ENCODE results near the gene CIDEB. TPM values are rescaled to one million over a fixed set of nuclear protein-coding genes. Genes with fewer than 3 reads are reported as not detected.

Gene CIDEB
- polyA plus RNA-seq, 3 donors, result 36.4 to 126 (median 63.8) TPM

DNA sequence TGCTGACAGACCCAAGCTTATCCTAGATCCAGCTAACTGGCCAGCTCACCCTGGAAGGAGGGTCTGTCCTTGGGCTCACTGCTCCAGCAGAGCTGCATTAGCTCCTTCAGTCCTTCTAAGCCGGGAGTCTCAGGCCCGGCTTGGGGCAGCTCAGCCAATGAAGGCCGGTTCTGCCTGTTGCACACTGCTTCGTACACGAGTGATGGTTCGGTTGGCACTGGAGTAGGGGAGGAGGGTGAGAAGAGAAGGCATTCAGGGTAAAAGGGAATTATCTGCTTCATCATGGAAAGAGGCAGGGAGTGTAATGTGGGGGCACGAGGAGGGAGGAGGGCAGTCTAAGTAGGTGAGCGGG, 30.0 kb upstream of the CIDEB start:
- Mint-ChIP-seq H3K27ac (no peak overlapping the region), H3K9me3 (peaks cover 0 to 6% (median 5%) of the 10 kb centered on the region in 7 donors), H3K36me3 (peaks cover 36 to 39% of the 10 kb centered on the region in 2 donors), H3K27me3 (ENCODE audit: low read depth in 3 of 3) (peaks cover 21 to 35% (median 28%) of the 10 kb centered on the region in 3 donors), H3K4me1 (peaks cover 82% of the 10 kb centered on the region), H3K4me3 (no peak overlapping the region)
- Histone ChIP-seq H3K9me3 (replicated peaks in 1 of 2; ENCODE audit: control insufficient read depth in 1 of 2, insufficient read depth in 1 of 2, low read length in 2 of 2) (peaks cover 0 to 2% of the 10 kb centered on the region in 2 donors), H3K36me3 (replicated peaks in 1 of 2; ENCODE audit: control insufficient read depth in 1 of 2, insufficient read depth in 2 of 2, low read length in 2 of 2) (peaks cover 19 to 26% of the 10 kb centered on the region in 2 donors), H3K4me2 (replicated peaks; ENCODE audit: extremely low read depth, low read length, poor library complexity, severe bottlenecking) (no peak overlapping the region), H3K27me3 (ENCODE audit: control insufficient read depth in 2 of 2, insufficient read depth in 2 of 2, low read length in 2 of 2) (peaks cover 9 to 21% of the 10 kb centered on the region in 2 donors), H3K9ac (ENCODE audit: insufficient read depth, low read length, poor library complexity, severe bottlenecking) (no peak overlapping the region), H2AFZ (ENCODE audit: insufficient read depth, low read depth, low read length, poor library complexity, severe bottlenecking) (no peak overlapping the region), H3K79me2 (ENCODE audit: insufficient read depth, low read length) (peaks cover 21% of the 10 kb centered on the region), H3K4me3 (replicated peaks in 1 of 3; ENCODE audit: low read depth in 2 of 3, low read length in 3 of 3) (no peak overlapping the region), H4K20me1 (ENCODE audit: insufficient read depth, low read length) (peaks cover 52% of the 10 kb centered on the region), H3K27ac (ENCODE audit: low read depth in 1 of 2, low read length in 2 of 2) (no peak overlapping the region), H3K4me1 (ENCODE audit: control insufficient read depth in 1 of 2, insufficient read depth in 2 of 2, low read length in 2 of 2) (peaks cover 69 to 90% of the 10 kb centered on the region in 2 donors)
- intact Hi-C loops (cut with micrococcal nuclease), result loop anchor here in 1 of 2 donors (2.0 kb wide), 1 partner anchor 97 kb away; no protein-coding TSS in a partner anchor
- TF ChIP-seq, protein P1, sequence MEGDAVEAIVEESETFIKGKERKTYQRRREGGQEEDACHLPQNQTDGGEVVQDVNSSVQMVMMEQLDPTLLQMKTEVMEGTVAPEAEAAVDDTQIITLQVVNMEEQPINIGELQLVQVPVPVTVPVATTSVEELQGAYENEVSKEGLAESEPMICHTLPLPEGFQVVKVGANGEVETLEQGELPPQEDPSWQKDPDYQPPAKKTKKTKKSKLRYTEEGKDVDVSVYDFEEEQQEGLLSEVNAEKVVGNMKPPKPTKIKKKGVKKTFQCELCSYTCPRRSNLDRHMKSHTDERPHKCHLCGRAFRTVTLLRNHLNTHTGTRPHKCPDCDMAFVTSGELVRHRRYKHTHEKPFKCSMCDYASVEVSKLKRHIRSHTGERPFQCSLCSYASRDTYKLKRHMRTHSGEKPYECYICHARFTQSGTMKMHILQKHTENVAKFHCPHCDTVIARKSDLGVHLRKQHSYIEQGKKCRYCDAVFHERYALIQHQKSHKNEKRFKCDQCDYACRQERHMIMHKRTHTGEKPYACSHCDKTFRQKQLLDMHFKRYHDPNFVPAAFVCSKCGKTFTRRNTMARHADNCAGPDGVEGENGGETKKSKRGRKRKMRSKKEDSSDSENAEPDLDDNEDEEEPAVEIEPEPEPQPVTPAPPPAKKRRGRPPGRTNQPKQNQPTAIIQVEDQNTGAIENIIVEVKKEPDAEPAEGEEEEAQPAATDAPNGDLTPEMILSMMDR (IDR thresholded peaks at IDR 0.05), result no peak
- 98% methylated on average over 7 of the region's 8 CpGs for WGBS (ENCODE audit: insufficient coverage)
- DNase-seq, result no peak

DNA sequence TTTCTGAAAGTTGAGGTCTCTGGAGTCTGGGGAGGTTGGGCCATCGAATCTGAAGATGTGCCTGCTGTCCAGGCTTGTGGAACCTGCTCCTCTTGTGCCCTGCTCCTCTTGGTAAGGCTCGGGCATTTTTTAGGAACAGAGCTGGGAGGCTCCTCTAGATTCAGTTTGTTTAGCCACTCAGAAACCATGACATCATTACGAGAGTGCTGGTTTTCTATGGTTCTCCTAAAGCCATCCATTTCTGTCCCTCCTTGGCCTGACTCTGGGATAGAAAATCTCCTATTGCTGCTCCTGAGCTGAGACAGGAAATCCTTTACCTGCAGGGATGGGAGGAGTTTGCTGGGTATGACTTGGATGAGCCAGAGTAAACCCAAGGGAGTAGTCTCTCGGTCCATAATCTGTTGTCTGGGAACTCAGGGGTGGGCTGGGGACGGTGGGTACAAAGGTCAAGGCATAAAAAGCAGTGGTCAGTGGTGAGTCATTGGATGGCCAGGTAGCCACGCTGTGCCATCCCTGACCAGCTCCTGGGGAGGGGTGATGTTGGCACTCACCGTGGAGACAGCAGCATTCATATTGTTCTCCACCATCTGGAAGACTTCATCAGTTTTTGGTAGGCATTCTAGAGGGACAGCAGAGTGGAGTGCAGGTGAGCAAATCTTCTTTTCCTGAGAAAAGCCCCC, 29.5 kb upstream of the CIDEB start:
- peaks cover 21 to 40% (median 31%) of the 10 kb centered on the region in 3 donors for H3K27me3 Mint-ChIP-seq (ENCODE audit: low read depth in 3 of 3)
- no peak overlapping the region for H3K27ac ChIP-seq (ENCODE audit: low read depth in 1 of 2, low read length in 2 of 2)
- 100% methylated on average over 5 of the region's 7 CpGs for WGBS (ENCODE audit: insufficient coverage)
- H3K9ac ChIP-seq (ENCODE audit: insufficient read depth, low read length, poor library complexity, severe bottlenecking), result no peak overlapping the region
- peaks cover 52% of the 10 kb centered on the region for H4K20me1 ChIP-seq (ENCODE audit: insufficient read depth, low read length)
- TF ChIP-seq, protein P1 (IDR thresholded peaks at IDR 0.05), result no peak
- peaks cover 9 to 26% of the 10 kb centered on the region in 2 donors for H3K27me3 ChIP-seq (ENCODE audit: control insufficient read depth in 2 of 2, insufficient read depth in 2 of 2, low read length in 2 of 2)
- H3K4me1 Mint-ChIP-seq, result peaks cover 83% of the 10 kb centered on the region
- H3K27ac Mint-ChIP-seq, result no peak overlapping the region
- DNase-seq, result no peak
- intact Hi-C loops (cut with micrococcal nuclease), result loop anchor here in 1 of 2 donors (2.0 kb wide), 1 partner anchor 98 kb away; no protein-coding TSS in a partner anchor
- no peak overlapping the region for H3K4me2 ChIP-seq (replicated peaks; ENCODE audit: extremely low read depth, low read length, poor library complexity, severe bottlenecking)
- H3K4me1 ChIP-seq (ENCODE audit: control insufficient read depth in 1 of 2, insufficient read depth in 2 of 2, low read length in 2 of 2), result peaks cover 75 to 92% of the 10 kb centered on the region in 2 donors
- peaks cover 0 to 9% (median 5%) of the 10 kb centered on the region in 7 donors for H3K9me3 Mint-ChIP-seq
- H3K4me3 ChIP-seq (replicated peaks in 1 of 3; ENCODE audit: low read depth in 2 of 3, low read length in 3 of 3), result no peak overlapping the region
- H3K79me2 ChIP-seq (ENCODE audit: insufficient read depth, low read length), result peaks cover 21% of the 10 kb centered on the region
- H3K36me3 ChIP-seq (replicated peaks in 1 of 2; ENCODE audit: control insufficient read depth in 1 of 2, insufficient read depth in 2 of 2, low read length in 2 of 2), result peaks cover 19 to 26% of the 10 kb centered on the region in 2 donors
- no peak overlapping the region for H2AFZ ChIP-seq (ENCODE audit: insufficient read depth, low read depth, low read length, poor library complexity, severe bottlenecking)
- H3K36me3 Mint-ChIP-seq, result peaks cover 36 to 41% of the 10 kb centered on the region in 2 donors
- peaks cover 0 to 2% of the 10 kb centered on the region in 2 donors for H3K9me3 ChIP-seq (replicated peaks in 1 of 2; ENCODE audit: control insufficient read depth in 1 of 2, insufficient read depth in 1 of 2, low read length in 2 of 2)
- peak overlapping the region in 1 of 2 donors; percentile 48 for H3K4me3 Mint-ChIP-seq
